ENCODE measurements around the gene MUC3A.

Gene MUC3A

DNA sequence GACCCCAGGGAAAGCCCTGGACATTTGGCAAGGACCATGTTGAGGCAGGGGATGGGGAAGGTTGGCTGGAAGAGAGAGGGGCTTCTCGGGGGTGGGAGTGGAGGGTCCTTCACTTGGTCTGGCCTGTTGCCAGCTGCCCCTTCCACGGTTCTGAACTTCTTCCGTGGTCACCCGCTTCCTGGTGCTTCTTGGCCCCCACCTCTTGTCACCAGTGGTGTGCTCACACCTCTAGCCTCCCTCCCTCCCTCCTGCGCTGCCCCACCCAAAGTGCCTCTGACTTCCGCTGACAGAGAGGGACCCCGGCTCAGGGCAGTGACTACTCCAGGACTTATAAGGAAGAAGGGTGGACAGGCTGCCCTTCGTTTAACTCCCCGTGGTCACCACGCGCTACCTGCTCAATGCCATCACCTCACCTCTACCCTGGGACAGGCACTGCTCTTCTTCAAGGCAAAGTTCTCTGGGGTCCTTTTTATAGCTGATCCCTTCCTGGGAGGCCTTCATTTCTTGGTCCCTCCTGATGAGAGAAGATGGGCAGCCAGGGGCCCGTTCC, 19.8 kb downstream of the MUC3A start, which contains the start of gene MUC12:
TSS of gene MUC12 (plus strand) at position 500 of the 550 bp plus-strand sequence. CDS start 58 bp downstream, outside the sequence.
- 73% methylated on average over 12 of the region's 12 CpGs for WGBS
- Histone ChIP-seq H3K79me1 (replicated peaks; ENCODE audit: low read length, poor library complexity, severe bottlenecking) (no peaks in the 10 kb centered on the region), H4K91ac (ENCODE audit: low read length) (no peak within 1 kb of the TSS), H2AK5ac (ENCODE audit: low read length, severe bottlenecking) (no peak within 1 kb of the TSS), H3K9me3 (ENCODE audit: control insufficient read depth, low read length) (no peaks in the 10 kb centered on the region), H3K27ac (ENCODE audit: low read length, poor library complexity, severe bottlenecking) (no peak within 1 kb of the TSS), H3K18ac (ENCODE audit: low read depth in 1 of 2, low read length in 2 of 2) (no peak within 1 kb of the TSS), H3K23ac (ENCODE audit: low read length in 2 of 2) (no peak within 1 kb of the TSS), H2AFZ (ENCODE audit: low read depth, low read length) (no peak within 1 kb of the TSS), H2BK12ac (ENCODE audit: low read length in 2 of 2) (no peak within 1 kb of the TSS), H3K4ac (ENCODE audit: low read depth in 1 of 2, low read length in 2 of 2) (no peak within 1 kb of the TSS), H2BK120ac (ENCODE audit: low read depth, low read length) (no peak within 1 kb of the TSS), H2BK15ac (ENCODE audit: low read depth, poor library complexity, severe bottlenecking) (no peak within 1 kb of the TSS), H3K4me3 (ENCODE audit: insufficient read depth in 1 of 2, low read depth in 1 of 2, low read length in 2 of 2) (no peak within 1 kb of the TSS), H3K4me1 (ENCODE audit: control insufficient read depth, insufficient read depth, low read depth, low read length) (peaks cover 9% of the 10 kb centered on the region), H4K8ac (ENCODE audit: low read length) (no peak within 1 kb of the TSS), H3K36me3 (ENCODE audit: control insufficient read depth in 1 of 2, insufficient read depth in 2 of 2, low read depth in 1 of 2, low read length in 2 of 2) (no peaks in the 10 kb centered on the region), H3K9ac (ENCODE audit: low read length) (no peak within 1 kb of the TSS), H3K4me2 (ENCODE audit: low read length, poor library complexity, severe bottlenecking) (no peak within 1 kb of the TSS), H3K27me3 (ENCODE audit: control insufficient read depth in 1 of 2, insufficient read depth in 1 of 2, low read length in 2 of 2) (peaks cover 69 to 83% of the 10 kb centered on the region in 2 experiments), H2BK5ac (ENCODE audit: low read depth, low read length, poor library complexity, severe bottlenecking) (no peak within 1 kb of the TSS), H3K14ac (ENCODE audit: low read length in 2 of 2) (no peak within 1 kb of the TSS)
- DNase-seq, result no peak

- no peak overlapping the region for H3K23ac ChIP-seq (ENCODE audit: low read length in 2 of 2)
- no peak overlapping the region for H2BK5ac ChIP-seq (ENCODE audit: low read depth, low read length, poor library complexity, severe bottlenecking)
- no peak overlapping the region for H3K4me3 ChIP-seq (ENCODE audit: insufficient read depth in 1 of 2, low read depth in 1 of 2, low read length in 2 of 2)
- H3K27me3 ChIP-seq (ENCODE audit: control insufficient read depth in 1 of 2, insufficient read depth in 1 of 2, low read length in 2 of 2), result peaks cover 49 to 72% of the 10 kb centered on the region in 2 experiments
- peaks cover 3% of the 10 kb centered on the region for H3K4me1 ChIP-seq (ENCODE audit: control insufficient read depth, insufficient read depth, low read depth, low read length)
- no peak overlapping the region for H3K14ac ChIP-seq (ENCODE audit: low read length in 2 of 2)
- no peak overlapping the region for H3K4me2 ChIP-seq (ENCODE audit: low read length, poor library complexity, severe bottlenecking)
- H2BK12ac ChIP-seq (ENCODE audit: low read length in 2 of 2), result no peak overlapping the region
- H3K18ac ChIP-seq (ENCODE audit: low read depth in 1 of 2, low read length in 2 of 2), result no peak overlapping the region
- WGBS, result 63% methylated on average over 13 of the region's 14 CpGs
- no peak overlapping the region for H2AK5ac ChIP-seq (ENCODE audit: low read length, severe bottlenecking)
- DNase-seq, result no peak
- no peak overlapping the region for H4K91ac ChIP-seq (ENCODE audit: low read length)
- H3K4ac ChIP-seq (ENCODE audit: low read depth in 1 of 2, low read length in 2 of 2), result no peak overlapping the region
- H3K9me3 ChIP-seq (ENCODE audit: control insufficient read depth, low read length), result peaks cover 5% of the 10 kb centered on the region
- H3K27ac ChIP-seq (ENCODE audit: low read length, poor library complexity, severe bottlenecking), result no peak overlapping the region
- H3K9ac ChIP-seq (ENCODE audit: low read length), result no peak overlapping the region
- H4K8ac ChIP-seq (ENCODE audit: low read length), result no peak overlapping the region
- no peaks in the 10 kb centered on the region for H3K36me3 ChIP-seq (ENCODE audit: control insufficient read depth in 1 of 2, insufficient read depth in 2 of 2, low read depth in 1 of 2, low read length in 2 of 2)
- no peaks in the 10 kb centered on the region for H3K79me1 ChIP-seq (replicated peaks; ENCODE audit: low read length, poor library complexity, severe bottlenecking)
- H2AFZ ChIP-seq (ENCODE audit: low read depth, low read length), result no peak overlapping the region
- H2BK15ac ChIP-seq (ENCODE audit: low read depth, poor library complexity, severe bottlenecking), result no peak overlapping the region
- H2BK120ac ChIP-seq (ENCODE audit: low read depth, low read length), result no peak overlapping the region
These were observed 22.0 kb downstream of the MUC3A start for GRCh38 chr7:100971111-100972001.

- Histone ChIP-seq H4K91ac (ENCODE audit: low read length) (no peak overlapping the region), H3K4ac (ENCODE audit: low read depth in 1 of 2, low read length in 2 of 2) (no peak overlapping the region), H3K27me3 (ENCODE audit: control insufficient read depth in 1 of 2, insufficient read depth in 1 of 2, low read length in 2 of 2) (peaks cover 42 to 66% of the 10 kb centered on the region in 2 experiments), H2BK120ac (ENCODE audit: low read depth, low read length) (no peak overlapping the region), H3K23ac (ENCODE audit: low read length in 2 of 2) (no peak overlapping the region), H3K18ac (ENCODE audit: low read depth in 1 of 2, low read length in 2 of 2) (no peak overlapping the region), H3K4me2 (ENCODE audit: low read length, poor library complexity, severe bottlenecking) (no peak overlapping the region), H3K9ac (ENCODE audit: low read length) (no peak overlapping the region), H3K9me3 (ENCODE audit: control insufficient read depth, low read length) (peaks cover 5% of the 10 kb centered on the region), H3K4me3 (ENCODE audit: insufficient read depth in 1 of 2, low read depth in 1 of 2, low read length in 2 of 2) (no peak overlapping the region), H3K27ac (ENCODE audit: low read length, poor library complexity, severe bottlenecking) (no peak overlapping the region), H3K79me1 (replicated peaks; ENCODE audit: low read length, poor library complexity, severe bottlenecking) (no peaks in the 10 kb centered on the region), H4K8ac (ENCODE audit: low read length) (no peak overlapping the region), H3K4me1 (ENCODE audit: control insufficient read depth, insufficient read depth, low read depth, low read length) (no peaks in the 10 kb centered on the region), H3K36me3 (ENCODE audit: control insufficient read depth in 1 of 2, insufficient read depth in 2 of 2, low read depth in 1 of 2, low read length in 2 of 2) (no peaks in the 10 kb centered on the region), H2AK5ac (ENCODE audit: low read length, severe bottlenecking) (no peak overlapping the region), H2BK12ac (ENCODE audit: low read length in 2 of 2) (no peak overlapping the region), H3K14ac (ENCODE audit: low read length in 2 of 2) (no peak overlapping the region), H2BK15ac (ENCODE audit: low read depth, poor library complexity, severe bottlenecking) (no peak overlapping the region), H2AFZ (ENCODE audit: low read depth, low read length) (no peak overlapping the region), H2BK5ac (ENCODE audit: low read depth, low read length, poor library complexity, severe bottlenecking) (no peak overlapping the region)
- whole genome bisulfite sequencing, result 44% methylated on average over 5 of the region's 7 CpGs
- no peak for DNase-seq
These were observed 22.6 kb downstream of the MUC3A start for GRCh38 chr7:100972002-100972347.

GRCh38 chr7:100974021-100974420, 24.7 kb downstream of the MUC3A start:
- WGBS, result 10% methylated on average over 2 of the region's 2 CpGs
- Histone ChIP-seq H2BK120ac (ENCODE audit: low read depth, low read length) (no peak overlapping the region), H2BK15ac (ENCODE audit: low read depth, poor library complexity, severe bottlenecking) (no peak overlapping the region)

More at GRCh38 chr7:100974021-100974420, 24.7 kb downstream of the MUC3A start:
- H3K18ac ChIP-seq (ENCODE audit: low read depth in 1 of 2, low read length in 2 of 2), result no peak overlapping the region
- peaks cover 30 to 57% of the 10 kb centered on the region in 2 experiments for H3K27me3 ChIP-seq (ENCODE audit: control insufficient read depth in 1 of 2, insufficient read depth in 1 of 2, low read length in 2 of 2)
- no peak overlapping the region for H2BK5ac ChIP-seq (ENCODE audit: low read depth, low read length, poor library complexity, severe bottlenecking)
- no peaks in the 10 kb centered on the region for H3K79me1 ChIP-seq (replicated peaks; ENCODE audit: low read length, poor library complexity, severe bottlenecking)
- no peak overlapping the region for H3K4ac ChIP-seq (ENCODE audit: low read depth in 1 of 2, low read length in 2 of 2)
- no peaks in the 10 kb centered on the region for H3K36me3 ChIP-seq (ENCODE audit: control insufficient read depth in 1 of 2, insufficient read depth in 2 of 2, low read depth in 1 of 2, low read length in 2 of 2)
- no peak overlapping the region for H4K91ac ChIP-seq (ENCODE audit: low read length)
- peaks cover 5% of the 10 kb centered on the region for H3K9me3 ChIP-seq (ENCODE audit: control insufficient read depth, low read length)
- no peak overlapping the region for H3K27ac ChIP-seq (ENCODE audit: low read length, poor library complexity, severe bottlenecking)
- H3K23ac ChIP-seq (ENCODE audit: low read length in 2 of 2), result no peak overlapping the region
- H3K9ac ChIP-seq (ENCODE audit: low read length), result no peak overlapping the region
- no peak overlapping the region for H3K14ac ChIP-seq (ENCODE audit: low read length in 2 of 2)
- H3K4me1 ChIP-seq (ENCODE audit: control insufficient read depth, insufficient read depth, low read depth, low read length), result no peaks in the 10 kb centered on the region
- no peak overlapping the region for H2AK5ac ChIP-seq (ENCODE audit: low read length, severe bottlenecking)
- no peak overlapping the region for H2BK12ac ChIP-seq (ENCODE audit: low read length in 2 of 2)
- H3K4me2 ChIP-seq (ENCODE audit: low read length, poor library complexity, severe bottlenecking), result no peak overlapping the region
- DNase-seq, result peak; percentile 44
- H2AFZ ChIP-seq (ENCODE audit: low read depth, low read length), result no peak overlapping the region
- H3K4me3 ChIP-seq (ENCODE audit: insufficient read depth in 1 of 2, low read depth in 1 of 2, low read length in 2 of 2), result no peak overlapping the region
- no peak overlapping the region for H4K8ac ChIP-seq (ENCODE audit: low read length)

All from mesenchymal stem cell (in vitro differentiated cells and primary cell).